OCI-M1 (cell line): ENCODE measurements around the gene C1orf116.
A peak's percentile ranks its signal among the peaks of the same experiment; 100 is the strongest.

ENCODE experiments used
- DNase-seq: peaks from one replicate; lab custom pipeline; 2025; lab: John Stamatoyannopoulos, UW

The C1orf116 gene

DNA sequence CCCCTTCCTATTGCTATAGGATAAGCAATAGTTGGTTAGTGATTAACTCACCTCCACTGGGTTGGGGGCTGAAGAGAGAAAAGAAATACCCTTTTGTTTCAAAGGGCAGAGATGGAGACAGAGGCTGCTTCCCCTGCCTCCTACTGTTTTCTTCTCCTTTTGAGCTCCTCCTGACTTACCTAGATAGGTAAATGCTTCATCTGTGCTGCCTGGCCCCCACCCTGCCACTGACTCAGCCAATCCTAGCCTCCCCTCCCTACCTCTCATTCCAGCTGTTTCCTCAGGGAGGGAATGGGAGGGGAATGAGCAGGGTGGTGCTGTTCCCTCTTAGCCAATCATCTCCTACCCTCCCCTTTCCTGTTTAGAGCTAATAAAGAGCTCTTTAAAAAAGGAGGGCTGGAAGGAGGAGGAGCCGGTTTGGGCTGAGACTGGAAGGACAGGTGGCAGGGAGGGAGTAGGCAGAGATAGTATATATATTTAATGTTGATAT is at the start of gene C1orf116:
C1orf116 (minus strand) TSS at position 229 of the 490 bp plus-strand sequence. CDS start 5,158 bp downstream, outside the sequence.
- DNase-seq, result no peak

- no peak for DNase-seq
Measured at GRCh38 chr1:207081806-207082205, 49.2 kb upstream of the C1orf116 start.

- no peak for DNase-seq
Measured at GRCh38 chr1:207081088-207081487, 48.5 kb upstream of the C1orf116 start.

DNA sequence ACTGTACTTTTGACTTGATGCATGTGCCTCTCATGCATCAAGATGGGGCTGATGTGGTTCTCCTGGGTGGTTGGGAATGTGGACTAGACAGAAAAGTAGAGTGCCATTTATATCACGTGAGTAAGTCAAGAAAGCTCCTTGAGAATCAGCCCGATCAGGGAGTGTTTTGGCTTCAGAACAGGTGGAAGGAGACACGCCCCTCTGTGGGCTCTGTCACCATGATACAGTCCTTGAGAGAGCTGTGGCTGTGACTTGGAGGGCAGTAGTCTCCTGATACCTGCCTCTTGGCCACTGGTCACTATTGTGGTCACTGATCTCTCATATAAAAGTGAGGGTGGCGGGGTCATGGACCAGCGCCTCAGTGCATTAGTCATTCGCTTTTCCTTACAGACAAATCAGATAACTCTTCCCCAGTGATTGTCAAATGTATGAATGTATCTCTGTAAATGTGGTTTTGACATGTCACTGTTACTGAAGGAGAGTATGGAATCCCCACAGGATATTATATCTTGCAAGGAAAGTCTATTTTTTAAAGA is 47.2 kb upstream of the C1orf116 start:
- DNase-seq, result no peak

DNA sequence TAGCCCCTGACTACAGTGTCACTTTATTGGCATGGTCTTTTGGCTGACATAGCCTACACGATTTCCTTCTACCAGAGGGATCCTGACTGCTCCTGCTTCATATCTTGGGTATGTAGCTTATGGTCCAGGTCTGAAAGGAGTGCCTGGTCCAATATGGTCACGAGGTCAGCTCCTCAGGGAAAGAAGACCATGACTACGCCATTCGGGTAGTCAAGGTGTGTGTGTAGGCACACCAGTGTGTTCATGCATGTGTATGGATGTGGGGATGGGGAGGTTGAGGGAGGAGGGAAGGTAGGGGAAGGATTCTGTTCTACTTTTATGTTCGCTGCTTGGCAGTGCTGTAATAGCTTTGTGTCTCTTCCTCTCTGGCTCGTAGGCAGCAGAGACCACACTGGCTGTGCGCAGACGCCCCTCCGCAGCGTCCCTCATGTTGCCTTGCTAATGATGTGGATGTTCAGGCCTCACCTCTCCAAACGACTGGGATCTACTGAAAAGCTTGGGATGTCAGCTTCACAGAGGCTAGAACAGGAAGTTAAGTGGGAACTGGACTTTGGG is 46.1 kb upstream of the C1orf116 start:
- no peak for DNase-seq

GRCh38 chr1:207077470-207078377 is 45.2 kb upstream of the C1orf116 start:
- peak; percentile 95 for DNase-seq

DNA sequence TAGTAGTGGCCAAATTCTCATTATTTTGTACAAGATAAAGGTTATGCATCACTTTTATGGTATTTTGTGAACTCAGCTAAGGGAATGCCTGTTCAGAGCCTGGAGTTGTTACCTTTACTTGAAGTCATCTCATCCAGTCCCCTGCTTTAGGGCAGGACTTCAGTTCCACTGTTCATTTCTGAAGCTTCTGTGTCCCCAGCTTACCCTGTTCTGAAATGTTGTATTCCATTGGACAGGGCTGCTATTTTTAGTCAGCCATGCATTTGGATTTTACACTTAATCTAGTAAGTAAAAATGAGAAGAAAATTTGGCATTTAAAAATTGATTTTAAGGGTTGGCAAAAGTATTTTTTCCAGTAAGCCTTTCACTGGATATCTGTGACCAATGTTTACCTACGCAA is 44.5 kb upstream of the C1orf116 start:
- no peak for DNase-seq

DNA sequence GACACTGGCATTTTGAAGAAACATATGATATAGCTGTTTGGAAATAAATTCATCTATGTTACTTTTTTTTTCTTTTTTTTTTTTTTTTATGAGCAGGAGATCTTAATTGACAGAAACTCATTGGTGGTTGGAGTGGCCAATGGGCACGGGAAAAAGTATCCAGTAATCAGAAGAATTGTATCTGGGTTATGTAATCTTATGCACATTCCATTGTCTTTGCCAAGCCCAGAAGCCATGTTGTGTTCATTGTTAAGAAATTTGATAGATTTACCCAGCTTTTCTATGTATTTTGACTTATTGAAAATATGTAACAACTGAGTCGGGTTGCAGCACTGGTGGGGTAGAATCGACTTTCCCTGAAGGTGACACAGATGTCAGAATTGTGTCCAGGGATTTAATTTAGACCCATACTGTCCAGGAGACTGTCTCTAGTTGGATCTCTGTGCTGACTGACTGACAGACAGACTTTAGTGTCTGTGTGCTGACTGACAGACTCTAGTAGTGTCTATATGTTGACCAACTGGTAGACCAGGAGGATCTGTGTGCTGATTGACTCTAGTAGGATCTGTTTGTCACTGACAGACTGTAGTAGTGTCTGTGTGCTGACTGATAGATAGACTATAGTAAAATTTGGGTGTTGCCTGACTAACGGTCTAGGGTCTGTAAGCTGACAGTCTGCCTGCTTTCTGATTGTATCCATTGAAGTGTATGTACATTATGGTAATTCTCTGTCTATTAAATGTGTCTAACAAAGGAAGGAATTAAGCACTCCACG is 43.8 kb upstream of the C1orf116 start:
- DNase-seq, result no peak

DNA sequence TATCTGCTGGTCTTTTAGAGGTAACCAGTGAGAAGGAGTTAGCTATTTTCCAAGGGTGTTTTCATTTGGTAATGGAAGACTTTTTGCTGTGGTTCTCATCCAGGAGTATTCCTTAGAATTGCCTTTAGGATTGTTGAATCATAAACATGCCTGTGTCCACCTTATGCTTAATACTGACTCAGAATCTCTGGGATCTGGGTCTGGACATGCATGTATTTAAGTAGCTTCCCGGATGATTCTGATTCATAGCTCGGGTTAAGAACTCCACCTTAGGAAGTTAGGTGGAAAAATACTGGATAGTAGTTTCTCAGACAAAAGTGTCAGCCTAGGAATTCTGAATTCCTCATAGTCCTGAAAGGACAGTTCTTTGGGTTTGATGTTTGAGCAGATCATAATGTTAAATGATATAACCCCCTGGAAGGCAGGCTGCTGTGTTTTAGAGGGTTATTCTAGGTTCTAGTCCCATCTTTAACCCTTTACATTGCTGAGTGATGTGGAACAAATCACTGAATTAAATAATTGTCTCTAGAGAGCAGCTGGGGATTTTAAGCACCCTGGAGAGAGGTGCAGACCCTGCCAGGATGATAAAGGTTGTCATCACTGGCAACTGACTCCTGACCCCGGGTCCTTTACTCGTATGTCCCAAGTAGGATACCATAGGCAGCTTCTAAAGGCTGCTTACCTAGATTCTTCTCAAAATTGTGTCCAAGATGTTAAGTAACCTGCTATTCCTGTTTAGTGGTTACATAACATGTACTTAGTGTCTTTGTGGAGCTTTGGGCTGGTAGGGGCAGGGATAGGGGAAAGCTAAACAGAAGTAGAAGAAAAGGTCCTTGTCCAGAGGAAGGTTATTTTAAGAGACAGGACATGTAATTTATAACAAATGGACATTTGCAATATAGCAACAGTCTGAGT is 41.6 kb upstream of the C1orf116 start:
- DNase-seq, result no peak

DNA sequence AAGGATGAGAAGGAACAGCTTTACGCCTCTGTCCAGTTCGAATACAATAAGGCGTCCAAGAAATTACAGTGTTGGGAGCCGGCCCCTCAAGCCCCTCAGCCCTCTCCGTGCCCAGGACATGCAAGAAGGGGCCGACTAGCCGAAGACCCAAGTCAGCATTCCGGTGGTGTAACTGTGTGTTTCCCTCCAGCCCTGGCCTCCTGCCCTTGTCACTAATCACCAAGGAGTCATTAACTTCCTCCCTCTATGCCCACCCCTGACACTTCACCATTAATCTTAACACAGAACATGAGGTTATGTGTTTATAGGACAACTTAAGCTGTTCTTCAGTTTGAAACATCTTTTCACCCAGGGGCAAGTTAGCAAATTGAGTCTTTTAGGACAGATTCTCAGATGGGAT is 39.7 kb upstream of the C1orf116 start:
- DNase-seq, result no peak

- DNase-seq, result no peak
Measured at GRCh38 chr1:207071426-207071825, 38.9 kb upstream of the C1orf116 start.

GRCh38 chr1:207070811-207071210 is 38.3 kb upstream of the C1orf116 start:
- DNase-seq, result peak; percentile 79

DNA sequence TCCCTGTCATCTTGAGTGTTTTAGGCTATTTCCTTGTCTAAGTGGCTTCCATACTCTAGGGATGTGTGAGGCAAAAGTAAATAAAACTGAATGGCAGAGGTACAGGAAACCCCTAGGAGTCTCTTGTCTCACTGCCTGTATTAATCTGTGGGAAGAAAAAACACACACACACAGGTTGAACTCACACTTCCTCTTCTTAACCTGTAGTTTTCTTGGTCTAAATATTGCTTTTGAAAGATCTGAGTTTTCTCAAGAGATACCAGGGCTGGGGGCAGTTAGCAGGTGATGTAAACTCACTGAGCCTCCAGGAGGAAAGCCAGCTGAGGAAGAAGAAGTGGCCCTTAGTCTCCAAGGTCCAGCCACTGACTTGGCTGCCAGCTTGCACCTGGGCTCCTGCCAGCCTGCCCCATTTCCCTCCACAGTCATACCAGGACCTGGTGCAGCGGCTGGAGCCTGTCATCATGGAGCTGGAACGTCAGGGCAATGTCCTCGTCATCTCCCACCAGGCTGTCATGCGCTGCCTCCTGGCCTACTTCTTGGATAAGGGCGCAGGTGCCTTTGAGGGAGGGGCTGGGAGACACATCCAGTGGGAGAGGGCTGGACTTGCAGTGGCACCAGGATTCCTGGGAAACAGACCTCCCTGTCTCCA is 37.4 kb upstream of the C1orf116 start:
- no peak for DNase-seq

DNA sequence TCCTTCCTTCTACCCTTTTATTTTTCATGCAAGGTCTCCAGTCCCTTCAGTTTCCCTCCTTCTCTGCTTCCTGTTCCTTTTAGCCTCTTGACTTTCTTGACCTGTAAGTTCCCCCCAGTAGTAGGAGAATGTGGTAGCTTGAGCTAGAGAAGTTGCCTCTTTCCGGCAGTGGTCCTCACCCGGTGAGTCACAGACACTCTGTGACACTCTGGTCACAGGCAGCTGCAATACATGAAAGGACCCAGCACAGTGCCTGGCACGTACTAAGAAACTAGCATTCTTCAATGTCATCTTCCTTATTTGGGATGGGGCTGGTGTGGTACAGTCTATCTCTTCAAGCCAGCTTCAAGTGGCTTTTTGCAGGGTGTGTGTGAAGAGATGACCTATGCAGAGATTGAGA is 36.5 kb upstream of the C1orf116 start:
- DNase-seq, result no peak

- DNase-seq, result no peak
Measured at GRCh38 chr1:207067665-207068064, 35.1 kb upstream of the C1orf116 start.

DNA sequence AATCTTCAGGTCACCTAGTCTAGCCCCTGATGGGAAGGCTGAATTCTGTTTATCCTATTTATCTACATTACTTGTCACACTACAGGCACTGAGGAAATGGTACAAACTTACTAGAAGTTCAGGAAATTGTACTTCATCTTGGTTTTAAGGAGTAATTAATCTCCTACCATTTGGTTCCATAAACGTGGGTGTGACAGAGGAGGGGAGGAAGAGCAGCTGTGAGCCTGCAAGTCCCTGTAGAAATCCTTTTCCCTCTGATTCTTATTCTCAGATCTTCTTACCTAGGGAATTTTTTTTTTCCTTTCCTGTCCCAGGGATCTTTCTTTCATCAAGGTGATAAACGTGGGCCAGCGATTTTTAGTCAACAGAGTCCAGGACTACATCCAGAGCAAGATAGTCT is 34.6 kb upstream of the C1orf116 start:
- no peak for DNase-seq

GRCh38 chr1:207064561-207064960 is 32.0 kb upstream of the C1orf116 start:
- no peak for DNase-seq

- no peak for DNase-seq
Measured at GRCh38 chr1:207063014-207063413, 30.5 kb upstream of the C1orf116 start.

DNA sequence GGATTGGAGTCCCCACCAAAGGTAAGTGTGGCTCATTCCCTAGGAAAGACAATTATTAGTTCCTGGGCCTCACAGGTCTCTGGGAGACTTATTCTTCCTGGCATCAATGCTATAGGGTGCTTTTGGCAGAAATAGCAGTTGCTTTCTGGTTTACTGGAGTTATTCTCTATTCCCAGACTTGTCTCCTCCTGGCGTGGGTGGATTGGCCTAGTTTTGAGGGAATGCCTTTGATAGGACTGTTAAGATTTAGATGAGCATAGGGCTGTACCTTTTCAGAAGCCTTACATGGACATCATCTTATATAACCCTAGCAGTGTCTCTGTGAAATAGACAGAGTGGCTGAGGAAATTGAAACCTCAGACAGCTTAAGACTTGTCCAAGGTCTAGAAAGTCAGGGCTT is 29.5 kb upstream of the C1orf116 start:
- no peak for DNase-seq

- no peak for DNase-seq
Measured at GRCh38 chr1:207060596-207060995, 28.0 kb upstream of the C1orf116 start.

- no peak for DNase-seq
Measured at GRCh38 chr1:207059881-207060280, 27.3 kb upstream of the C1orf116 start.
